ENCODE data around the gene SYNRG. TPM values are rescaled to one million over a fixed set of nuclear protein-coding genes. Genes with fewer than 3 reads are reported as not detected.

SYNRG gene
- total RNA-seq, 1 donor from 2014 or later, result 45.3 TPM

GRCh38 chr17:37545486-37545885 is 63.7 kb downstream of the SYNRG start:
- no peaks in the 10 kb centered on the region for H3K9me3 Mint-ChIP-seq
- peaks cover 32% of the 10 kb centered on the region for H3K36me3 Mint-ChIP-seq (ENCODE audit: low read depth)
- intact Hi-C loops (cut with micrococcal nuclease), result no loop called here
- no peak overlapping the region for H3K27ac Mint-ChIP-seq
- H3K27me3 Mint-ChIP-seq, result no peaks in the 10 kb centered on the region
- DNase-seq, result no peak
- peaks cover 12% of the 10 kb centered on the region for H3K4me1 Mint-ChIP-seq
- no peak overlapping the region for H3K4me3 Mint-ChIP-seq

- Mint-ChIP-seq H3K4me1 (peaks cover 10% of the 10 kb centered on the region), H3K27ac (peak overlapping the region; percentile 5), H3K27me3 (no peaks in the 10 kb centered on the region), H3K36me3 (ENCODE audit: low read depth) (peaks cover 38% of the 10 kb centered on the region), H3K4me3 (no peak overlapping the region), H3K9me3 (no peaks in the 10 kb centered on the region)
- DNase-seq, result no peak
- intact Hi-C loops (cut with micrococcal nuclease), result no loop called here
Measured at GRCh38 chr17:37543637-37544052, 65.6 kb downstream of the SYNRG start.

GRCh38 chr17:37541880-37542660 is 67.1 kb downstream of the SYNRG start:
- Mint-ChIP-seq H3K27ac (no peak overlapping the region), H3K4me3 (no peak overlapping the region), H3K27me3 (no peaks in the 10 kb centered on the region), H3K36me3 (ENCODE audit: low read depth) (peaks cover 48% of the 10 kb centered on the region), H3K4me1 (peaks cover 6% of the 10 kb centered on the region), H3K9me3 (no peaks in the 10 kb centered on the region)
- DNase-seq, result no peak
- intact Hi-C loops (cut with micrococcal nuclease), result no loop called here

- Mint-ChIP-seq H3K27ac (no peak overlapping the region), H3K9me3 (no peaks in the 10 kb centered on the region), H3K4me3 (no peak overlapping the region), H3K36me3 (ENCODE audit: low read depth) (peaks cover 61% of the 10 kb centered on the region), H3K27me3 (no peaks in the 10 kb centered on the region), H3K4me1 (no peaks in the 10 kb centered on the region)
- no peak for DNase-seq
- intact Hi-C loops (cut with micrococcal nuclease), result no loop called here
Measured at GRCh38 chr17:37538981-37539659, 70.1 kb downstream of the SYNRG start.

- H3K9me3 Mint-ChIP-seq, result no peaks in the 10 kb centered on the region
- H3K27me3 Mint-ChIP-seq, result no peaks in the 10 kb centered on the region
- H3K36me3 Mint-ChIP-seq (ENCODE audit: low read depth), result peaks cover 60% of the 10 kb centered on the region
- no peaks in the 10 kb centered on the region for H3K4me1 Mint-ChIP-seq
- no peak overlapping the region for H3K4me3 Mint-ChIP-seq
- intact Hi-C loops (cut with micrococcal nuclease), result no loop called here
- H3K27ac Mint-ChIP-seq, result no peak overlapping the region
- no peak for DNase-seq
Measured at GRCh38 chr17:37535906-37536305, 73.3 kb downstream of the SYNRG start.

GRCh38 chr17:37532756-37533155 is 76.5 kb downstream of the SYNRG start:
- no peak overlapping the region for H3K4me3 Mint-ChIP-seq
- peaks cover 49% of the 10 kb centered on the region for H3K36me3 Mint-ChIP-seq (ENCODE audit: low read depth)
- intact Hi-C loops (cut with micrococcal nuclease), result no loop called here
- no peak for DNase-seq
- H3K9me3 Mint-ChIP-seq, result no peaks in the 10 kb centered on the region
- no peak overlapping the region for H3K27ac Mint-ChIP-seq
- H3K4me1 Mint-ChIP-seq, result no peaks in the 10 kb centered on the region
- no peaks in the 10 kb centered on the region for H3K27me3 Mint-ChIP-seq

- Mint-ChIP-seq H3K4me1 (no peaks in the 10 kb centered on the region), H3K36me3 (ENCODE audit: low read depth) (peaks cover 36% of the 10 kb centered on the region), H3K27me3 (no peaks in the 10 kb centered on the region), H3K27ac (peak overlapping the region; percentile 7), H3K4me3 (no peak overlapping the region), H3K9me3 (no peaks in the 10 kb centered on the region)
- intact Hi-C loops (cut with micrococcal nuclease), result no loop called here
- no peak for DNase-seq
Measured at GRCh38 chr17:37530420-37530819, 78.8 kb downstream of the SYNRG start.

- Mint-ChIP-seq H3K4me3 (no peak overlapping the region), H3K9me3 (no peaks in the 10 kb centered on the region), H3K36me3 (ENCODE audit: low read depth) (peaks cover 42% of the 10 kb centered on the region), H3K27me3 (no peaks in the 10 kb centered on the region), H3K27ac (no peak overlapping the region), H3K4me1 (peaks cover 9% of the 10 kb centered on the region)
- peak; percentile 73 for DNase-seq
- intact Hi-C loops (cut with micrococcal nuclease), result no loop called here
Measured at GRCh38 chr17:37527249-37527851, 81.9 kb downstream of the SYNRG start.

- intact Hi-C loops (cut with micrococcal nuclease), result no loop called here
- H3K9me3 Mint-ChIP-seq, result no peaks in the 10 kb centered on the region
- H3K27me3 Mint-ChIP-seq, result no peaks in the 10 kb centered on the region
- peak overlapping the region; percentile 59 for H3K27ac Mint-ChIP-seq
- no peak overlapping the region for H3K4me3 Mint-ChIP-seq
- peaks cover 45% of the 10 kb centered on the region for H3K36me3 Mint-ChIP-seq (ENCODE audit: low read depth)
- H3K4me1 Mint-ChIP-seq, result peaks cover 17% of the 10 kb centered on the region
- DNase-seq, result no peak
Measured at GRCh38 chr17:37523715-37524219, 85.5 kb downstream of the SYNRG start.

GRCh38 chr17:37521821-37522220 is 87.4 kb downstream of the SYNRG start:
- Mint-ChIP-seq H3K9me3 (no peaks in the 10 kb centered on the region), H3K4me3 (no peak overlapping the region), H3K27me3 (no peaks in the 10 kb centered on the region), H3K4me1 (peaks cover 17% of the 10 kb centered on the region), H3K36me3 (ENCODE audit: low read depth) (peaks cover 56% of the 10 kb centered on the region), H3K27ac (peak overlapping the region; percentile 29)
- intact Hi-C loops (cut with micrococcal nuclease), result no loop called here
- no peak for DNase-seq

GRCh38 chr17:37520174-37520573 is 89.0 kb downstream of the SYNRG start:
- H3K36me3 Mint-ChIP-seq (ENCODE audit: low read depth), result peaks cover 59% of the 10 kb centered on the region
- DNase-seq, result no peak
- intact Hi-C loops (cut with micrococcal nuclease), result no loop called here
- H3K27ac Mint-ChIP-seq, result no peak overlapping the region
- H3K27me3 Mint-ChIP-seq, result no peaks in the 10 kb centered on the region
- no peaks in the 10 kb centered on the region for H3K9me3 Mint-ChIP-seq
- H3K4me1 Mint-ChIP-seq, result peaks cover 17% of the 10 kb centered on the region
- no peak overlapping the region for H3K4me3 Mint-ChIP-seq

- Mint-ChIP-seq H3K27me3 (no peaks in the 10 kb centered on the region), H3K36me3 (ENCODE audit: low read depth) (peaks cover 56% of the 10 kb centered on the region), H3K9me3 (no peaks in the 10 kb centered on the region), H3K27ac (peak overlapping the region; percentile 54), H3K4me3 (no peak overlapping the region), H3K4me1 (peaks cover 16% of the 10 kb centered on the region)
- intact Hi-C loops (cut with micrococcal nuclease), result no loop called here
- no peak for DNase-seq
Measured at GRCh38 chr17:37519251-37519985, 89.8 kb downstream of the SYNRG start.

GRCh38 chr17:37518826-37519225 is 90.4 kb downstream of the SYNRG start:
- Mint-ChIP-seq H3K4me1 (peaks cover 13% of the 10 kb centered on the region), H3K4me3 (no peak overlapping the region), H3K27ac (peak overlapping the region; percentile 34), H3K9me3 (no peaks in the 10 kb centered on the region), H3K36me3 (ENCODE audit: low read depth) (peaks cover 55% of the 10 kb centered on the region), H3K27me3 (no peaks in the 10 kb centered on the region)
- intact Hi-C loops (cut with micrococcal nuclease), result no loop called here
- no peak for DNase-seq
